SK-N-MC (cell line): ENCODE results near the gene MRPL51.

Experiments
- EZH2 ChIP-seq: fragments of 200-600 bp; sonication (generic); IDR thresholded peaks from one replicate; pipeline ENCODE4 v1.6.1; 2017; ENCODE audit warnings: antibody characterized with exemption
- POLR2AphosphoS5 ChIP-seq: IDR thresholded peaks from 2 replicates; pipeline ENCODE4 v1.6.1; 2012; ENCODE audit warnings: mild to moderate bottlenecking, low read depth, low read length, borderline replicate concordance

GRCh38 chr12:6469609-6470374, 23.3 kb downstream of the MRPL51 start:
- TF ChIP-seq POLR2AphosphoS5 (no peak), EZH2 (no peak)
